ENCODE measurements around the gene TRIM16. TPM values are rescaled to one million over a fixed set of nuclear protein-coding genes. Genes with fewer than 3 reads are reported as not detected.
"Not testable (repeated sequence)": the region's sequence is repeated elsewhere in the genome, so short reads cannot be mapped to it uniquely, and the experiment has no call there.

Gene TRIM16
- total and polyA plus RNA-seq, 2 experiments from 2014 or later: 6.4 to 47.6 TPM

DNA sequence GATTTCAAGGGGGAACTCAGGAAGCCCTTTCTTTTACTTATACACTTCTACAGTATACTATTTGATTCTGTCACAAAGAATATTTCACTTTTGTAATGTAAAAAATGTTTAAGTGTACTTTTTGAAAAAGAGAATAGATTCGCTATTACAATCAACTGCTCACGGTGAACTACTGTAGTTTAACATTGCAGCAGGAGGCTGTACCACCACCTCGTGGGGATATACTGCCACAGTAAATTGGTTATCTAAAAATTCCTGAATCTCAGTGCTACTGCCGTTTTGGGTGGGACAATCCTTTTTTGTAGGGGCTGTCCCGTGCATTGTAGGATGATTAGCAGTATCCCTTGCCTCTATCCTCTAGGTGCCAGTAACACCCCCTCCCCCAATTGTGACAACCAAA is 14.6 kb downstream of the TRIM16 start:
- not testable (repeated sequence) for H3K9me2 ChIP-seq (ENCODE audit: insufficient read depth); H3K36me3 ChIP-seq (ENCODE audit: insufficient read depth); DNase-seq (ENCODE audit: low spot score); H3K4me2 ChIP-seq; H3K27me3 Mint-ChIP-seq (ENCODE audit: insufficient read depth, low read depth, poor library complexity); H3K27me3 ChIP-seq (ENCODE audit: insufficient read depth); H3F3A ChIP-seq (replicated peaks; ENCODE audit: low read depth); H3K4me1 Mint-ChIP-seq; H3K9me3 Mint-ChIP-seq; H3K27ac Mint-ChIP-seq; H4K20me1 ChIP-seq (replicated peaks; ENCODE audit: insufficient read depth); H3K79me2 ChIP-seq (replicated peaks; ENCODE audit: insufficient read depth); H3K4me3 ChIP-seq; H3K27ac ChIP-seq (ENCODE audit: low read depth); ATAC-seq; H3K4me1 ChIP-seq (ENCODE audit: insufficient read depth); H2AFZ ChIP-seq; H3K4me3 Mint-ChIP-seq
- peaks cover 20% of the 10 kb centered on the region; the same call in 2 of the 3 replicates for H3K36me3 Mint-ChIP-seq (ENCODE audit: low read depth)

DNA sequence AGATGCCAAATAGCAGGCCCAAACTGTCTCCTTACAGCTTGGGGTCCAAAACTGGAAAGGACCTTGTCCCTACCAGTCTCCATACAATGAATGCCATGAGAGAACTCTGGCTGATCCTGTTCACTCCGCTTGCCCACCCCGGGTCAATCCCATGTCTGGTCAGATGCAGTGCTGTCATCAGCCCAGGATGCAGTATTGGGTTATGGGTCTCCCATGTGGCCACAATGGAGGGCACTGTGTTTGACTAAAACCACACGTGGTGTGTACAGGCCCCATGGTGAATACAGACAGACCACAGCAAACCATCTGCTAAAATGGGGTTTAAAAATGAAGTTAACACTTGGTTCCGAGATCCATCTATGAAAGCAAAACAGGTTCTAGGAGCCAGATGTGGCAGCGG is 20.4 kb downstream of the TRIM16 start:
- Histone ChIP-seq H3K27me3 (ENCODE audit: insufficient read depth) (no peaks in the 10 kb centered on the region), H3K4me2 (no peak overlapping the region), H3K4me1 (ENCODE audit: insufficient read depth) (peaks cover 3% of the 10 kb centered on the region; the same call in 1 of the 2 replicates), H2AFZ (no peak overlapping the region), H4K20me1 (replicated peaks; ENCODE audit: insufficient read depth) (no peaks in the 10 kb centered on the region), H3F3A (replicated peaks; ENCODE audit: low read depth) (no peaks in the 10 kb centered on the region), H3K9me2 (ENCODE audit: insufficient read depth) (no peaks in the 10 kb centered on the region), H3K27ac (ENCODE audit: low read depth) (no peak overlapping the region), H3K36me3 (ENCODE audit: insufficient read depth) (no peaks in the 10 kb centered on the region; the same call in 1 of the 2 replicates), H3K4me3 (no peak overlapping the region), H3K79me2 (replicated peaks; ENCODE audit: insufficient read depth) (no peaks in the 10 kb centered on the region)
- H3K4me1 Mint-ChIP-seq: peaks cover 14% of the 10 kb centered on the region
- no peak overlapping the region for H3K27ac Mint-ChIP-seq
- peaks cover 14% of the 10 kb centered on the region for H3K36me3 Mint-ChIP-seq (ENCODE audit: low read depth)
- no peak overlapping the region for H3K4me3 Mint-ChIP-seq
- H3K27me3 Mint-ChIP-seq (ENCODE audit: insufficient read depth, low read depth, poor library complexity): no peaks in the 10 kb centered on the region
- ATAC-seq (no peak), DNase-seq (ENCODE audit: low spot score) (no peak)
- no peaks in the 10 kb centered on the region for H3K9me3 Mint-ChIP-seq
- no peak for TF ChIP-seq ZNF331 (CRISPR knock-in tag; IDR thresholded peaks at IDR 0.05; ENCODE audit: low read depth)
- TF ChIP-seq, protein P1, sequence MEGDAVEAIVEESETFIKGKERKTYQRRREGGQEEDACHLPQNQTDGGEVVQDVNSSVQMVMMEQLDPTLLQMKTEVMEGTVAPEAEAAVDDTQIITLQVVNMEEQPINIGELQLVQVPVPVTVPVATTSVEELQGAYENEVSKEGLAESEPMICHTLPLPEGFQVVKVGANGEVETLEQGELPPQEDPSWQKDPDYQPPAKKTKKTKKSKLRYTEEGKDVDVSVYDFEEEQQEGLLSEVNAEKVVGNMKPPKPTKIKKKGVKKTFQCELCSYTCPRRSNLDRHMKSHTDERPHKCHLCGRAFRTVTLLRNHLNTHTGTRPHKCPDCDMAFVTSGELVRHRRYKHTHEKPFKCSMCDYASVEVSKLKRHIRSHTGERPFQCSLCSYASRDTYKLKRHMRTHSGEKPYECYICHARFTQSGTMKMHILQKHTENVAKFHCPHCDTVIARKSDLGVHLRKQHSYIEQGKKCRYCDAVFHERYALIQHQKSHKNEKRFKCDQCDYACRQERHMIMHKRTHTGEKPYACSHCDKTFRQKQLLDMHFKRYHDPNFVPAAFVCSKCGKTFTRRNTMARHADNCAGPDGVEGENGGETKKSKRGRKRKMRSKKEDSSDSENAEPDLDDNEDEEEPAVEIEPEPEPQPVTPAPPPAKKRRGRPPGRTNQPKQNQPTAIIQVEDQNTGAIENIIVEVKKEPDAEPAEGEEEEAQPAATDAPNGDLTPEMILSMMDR (conservative IDR thresholded peaks at IDR 0.05; ENCODE audit: low read depth in 2 of 2): no peak
- no peak for TF ChIP-seq EZH2phosphoT487 (IDR thresholded peaks at IDR 0.05; ENCODE audit: unreplicated experiment)
- TF ChIP-seq, protein P2, sequence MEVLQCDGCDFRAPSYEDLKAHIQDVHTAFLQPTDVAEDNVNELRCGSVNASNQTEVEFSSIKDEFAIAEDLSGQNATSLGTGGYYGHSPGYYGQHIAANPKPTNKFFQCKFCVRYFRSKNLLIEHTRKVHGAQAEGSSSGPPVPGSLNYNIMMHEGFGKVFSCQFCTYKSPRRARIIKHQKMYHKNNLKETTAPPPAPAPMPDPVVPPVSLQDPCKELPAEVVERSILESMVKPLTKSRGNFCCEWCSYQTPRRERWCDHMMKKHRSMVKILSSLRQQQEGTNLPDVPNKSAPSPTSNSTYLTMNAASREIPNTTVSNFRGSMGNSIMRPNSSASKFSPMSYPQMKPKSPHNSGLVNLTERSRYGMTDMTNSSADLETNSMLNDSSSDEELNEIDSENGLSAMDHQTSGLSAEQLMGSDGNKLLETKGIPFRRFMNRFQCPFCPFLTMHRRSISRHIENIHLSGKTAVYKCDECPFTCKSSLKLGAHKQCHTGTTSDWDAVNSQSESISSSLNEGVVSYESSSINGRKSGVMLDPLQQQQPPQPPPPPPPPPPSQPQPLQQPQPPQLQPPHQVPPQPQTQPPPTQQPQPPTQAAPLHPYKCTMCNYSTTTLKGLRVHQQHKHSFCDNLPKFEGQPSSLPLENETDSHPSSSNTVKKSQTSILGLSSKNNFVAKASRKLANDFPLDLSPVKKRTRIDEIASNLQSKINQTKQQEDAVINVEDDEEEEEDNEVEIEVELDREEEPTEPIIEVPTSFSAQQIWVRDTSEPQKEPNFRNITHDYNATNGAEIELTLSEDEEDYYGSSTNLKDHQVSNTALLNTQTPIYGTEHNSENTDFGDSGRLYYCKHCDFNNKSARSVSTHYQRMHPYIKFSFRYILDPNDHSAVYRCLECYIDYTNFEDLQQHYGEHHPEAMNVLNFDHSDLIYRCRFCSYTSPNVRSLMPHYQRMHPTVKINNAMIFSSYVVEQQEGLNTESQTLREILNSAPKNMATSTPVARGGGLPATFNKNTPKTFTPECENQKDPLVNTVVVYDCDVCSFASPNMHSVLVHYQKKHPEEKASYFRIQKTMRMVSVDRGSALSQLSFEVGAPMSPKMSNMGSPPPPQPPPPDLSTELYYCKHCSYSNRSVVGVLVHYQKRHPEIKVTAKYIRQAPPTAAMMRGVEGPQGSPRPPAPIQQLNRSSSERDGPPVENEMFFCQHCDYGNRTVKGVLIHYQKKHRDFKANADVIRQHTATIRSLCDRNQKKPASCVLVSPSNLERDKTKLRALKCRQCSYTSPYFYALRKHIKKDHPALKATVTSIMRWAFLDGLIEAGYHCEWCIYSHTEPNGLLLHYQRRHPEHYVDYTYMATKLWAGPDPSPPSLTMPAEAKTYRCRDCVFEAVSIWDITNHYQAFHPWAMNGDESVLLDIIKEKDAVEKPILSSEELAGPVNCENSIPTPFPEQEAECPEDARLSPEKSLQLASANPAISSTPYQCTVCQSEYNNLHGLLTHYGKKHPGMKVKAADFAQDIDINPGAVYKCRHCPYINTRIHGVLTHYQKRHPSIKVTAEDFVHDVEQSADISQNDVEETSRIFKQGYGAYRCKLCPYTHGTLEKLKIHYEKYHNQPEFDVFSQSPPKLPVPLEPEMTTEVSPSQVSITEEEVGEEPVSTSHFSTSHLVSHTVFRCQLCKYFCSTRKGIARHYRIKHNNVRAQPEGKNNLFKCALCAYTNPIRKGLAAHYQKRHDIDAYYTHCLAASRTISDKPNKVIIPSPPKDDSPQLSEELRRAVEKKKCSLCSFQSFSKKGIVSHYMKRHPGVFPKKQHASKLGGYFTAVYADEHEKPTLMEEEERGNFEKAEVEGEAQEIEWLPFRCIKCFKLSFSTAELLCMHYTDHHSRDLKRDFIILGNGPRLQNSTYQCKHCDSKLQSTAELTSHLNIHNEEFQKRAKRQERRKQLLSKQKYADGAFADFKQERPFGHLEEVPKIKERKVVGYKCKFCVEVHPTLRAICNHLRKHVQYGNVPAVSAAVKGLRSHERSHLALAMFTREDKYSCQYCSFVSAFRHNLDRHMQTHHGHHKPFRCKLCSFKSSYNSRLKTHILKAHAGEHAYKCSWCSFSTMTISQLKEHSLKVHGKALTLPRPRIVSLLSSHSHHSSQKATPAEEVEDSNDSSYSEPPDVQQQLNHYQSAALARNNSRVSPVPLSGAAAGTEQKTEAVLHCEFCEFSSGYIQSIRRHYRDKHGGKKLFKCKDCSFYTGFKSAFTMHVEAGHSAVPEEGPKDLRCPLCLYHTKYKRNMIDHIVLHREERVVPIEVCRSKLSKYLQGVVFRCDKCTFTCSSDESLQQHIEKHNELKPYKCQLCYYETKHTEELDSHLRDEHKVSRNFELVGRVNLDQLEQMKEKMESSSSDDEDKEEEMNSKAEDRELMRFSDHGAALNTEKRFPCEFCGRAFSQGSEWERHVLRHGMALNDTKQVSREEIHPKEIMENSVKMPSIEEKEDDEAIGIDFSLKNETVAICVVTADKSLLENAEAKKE (CRISPR knock-in tag; IDR thresholded peaks at IDR 0.05): no peak
- no peak for TF ChIP-seq CREB1 (CRISPR knock-in tag; IDR thresholded peaks at IDR 0.05; ENCODE audit: low read depth)
- no peak for TF ChIP-seq POLR2AphosphoS5 (IDR thresholded peaks at IDR 0.05; ENCODE audit: low read depth)
- TF ChIP-seq EZH2 (IDR thresholded peaks at IDR 0.05; ENCODE audit: low read depth, unreplicated experiment): no peak
- TF ChIP-seq, protein P3, sequence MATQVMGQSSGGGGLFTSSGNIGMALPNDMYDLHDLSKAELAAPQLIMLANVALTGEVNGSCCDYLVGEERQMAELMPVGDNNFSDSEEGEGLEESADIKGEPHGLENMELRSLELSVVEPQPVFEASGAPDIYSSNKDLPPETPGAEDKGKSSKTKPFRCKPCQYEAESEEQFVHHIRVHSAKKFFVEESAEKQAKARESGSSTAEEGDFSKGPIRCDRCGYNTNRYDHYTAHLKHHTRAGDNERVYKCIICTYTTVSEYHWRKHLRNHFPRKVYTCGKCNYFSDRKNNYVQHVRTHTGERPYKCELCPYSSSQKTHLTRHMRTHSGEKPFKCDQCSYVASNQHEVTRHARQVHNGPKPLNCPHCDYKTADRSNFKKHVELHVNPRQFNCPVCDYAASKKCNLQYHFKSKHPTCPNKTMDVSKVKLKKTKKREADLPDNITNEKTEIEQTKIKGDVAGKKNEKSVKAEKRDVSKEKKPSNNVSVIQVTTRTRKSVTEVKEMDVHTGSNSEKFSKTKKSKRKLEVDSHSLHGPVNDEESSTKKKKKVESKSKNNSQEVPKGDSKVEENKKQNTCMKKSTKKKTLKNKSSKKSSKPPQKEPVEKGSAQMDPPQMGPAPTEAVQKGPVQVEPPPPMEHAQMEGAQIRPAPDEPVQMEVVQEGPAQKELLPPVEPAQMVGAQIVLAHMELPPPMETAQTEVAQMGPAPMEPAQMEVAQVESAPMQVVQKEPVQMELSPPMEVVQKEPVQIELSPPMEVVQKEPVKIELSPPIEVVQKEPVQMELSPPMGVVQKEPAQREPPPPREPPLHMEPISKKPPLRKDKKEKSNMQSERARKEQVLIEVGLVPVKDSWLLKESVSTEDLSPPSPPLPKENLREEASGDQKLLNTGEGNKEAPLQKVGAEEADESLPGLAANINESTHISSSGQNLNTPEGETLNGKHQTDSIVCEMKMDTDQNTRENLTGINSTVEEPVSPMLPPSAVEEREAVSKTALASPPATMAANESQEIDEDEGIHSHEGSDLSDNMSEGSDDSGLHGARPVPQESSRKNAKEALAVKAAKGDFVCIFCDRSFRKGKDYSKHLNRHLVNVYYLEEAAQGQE (IDR thresholded peaks at IDR 0.05; ENCODE audit: unreplicated experiment): no peak
- TF ChIP-seq STAT1 (IDR thresholded peaks at IDR 0.05; ENCODE audit: unreplicated experiment): no peak
- TF ChIP-seq NANOG (IDR thresholded peaks at IDR 0.05; ENCODE audit: borderline replicate concordance): no peak
- TF ChIP-seq JUNB (IDR thresholded peaks at IDR 0.05; ENCODE audit: unreplicated experiment): no peak
- TF ChIP-seq ZNF114 (CRISPR knock-in tag; IDR thresholded peaks at IDR 0.05): no peak

Measured in GM23338 (cell line).